Measurements from ENCODE around the gene ZNF37A.
"Not testable (repeated sequence)": the region's sequence is repeated elsewhere in the genome, so short reads cannot be mapped to it uniquely, and the experiment has no call there.

ZNF37A gene

DNA sequence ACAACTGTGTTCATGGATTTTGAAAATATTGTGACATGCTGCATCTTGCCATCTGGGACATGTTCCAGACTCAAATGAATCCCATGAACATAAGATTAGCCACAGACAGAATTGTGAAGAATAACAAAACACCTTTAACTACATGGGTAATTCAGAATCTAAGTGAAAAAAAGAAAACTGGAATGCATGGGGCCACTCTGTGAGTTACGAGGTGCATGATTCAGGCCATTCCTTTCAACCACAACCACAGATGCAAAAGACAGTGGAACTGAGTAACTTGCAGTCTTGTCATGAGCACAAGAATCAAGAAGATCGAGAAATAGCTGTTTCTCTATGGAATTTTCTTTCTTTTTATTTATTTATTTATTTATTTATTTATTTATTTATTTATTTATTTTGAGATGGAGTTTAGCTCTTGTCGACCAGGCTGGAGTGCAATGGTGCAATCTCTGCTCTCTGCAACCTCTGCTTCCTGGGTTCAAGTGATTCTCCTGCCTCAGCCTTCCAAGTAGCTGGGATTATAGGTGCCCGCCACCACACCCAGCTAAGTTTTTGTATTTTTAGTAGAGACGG lies 56.8 kb downstream of the ZNF37A start:
- DNase-seq, result not testable (repeated sequence)

DNA sequence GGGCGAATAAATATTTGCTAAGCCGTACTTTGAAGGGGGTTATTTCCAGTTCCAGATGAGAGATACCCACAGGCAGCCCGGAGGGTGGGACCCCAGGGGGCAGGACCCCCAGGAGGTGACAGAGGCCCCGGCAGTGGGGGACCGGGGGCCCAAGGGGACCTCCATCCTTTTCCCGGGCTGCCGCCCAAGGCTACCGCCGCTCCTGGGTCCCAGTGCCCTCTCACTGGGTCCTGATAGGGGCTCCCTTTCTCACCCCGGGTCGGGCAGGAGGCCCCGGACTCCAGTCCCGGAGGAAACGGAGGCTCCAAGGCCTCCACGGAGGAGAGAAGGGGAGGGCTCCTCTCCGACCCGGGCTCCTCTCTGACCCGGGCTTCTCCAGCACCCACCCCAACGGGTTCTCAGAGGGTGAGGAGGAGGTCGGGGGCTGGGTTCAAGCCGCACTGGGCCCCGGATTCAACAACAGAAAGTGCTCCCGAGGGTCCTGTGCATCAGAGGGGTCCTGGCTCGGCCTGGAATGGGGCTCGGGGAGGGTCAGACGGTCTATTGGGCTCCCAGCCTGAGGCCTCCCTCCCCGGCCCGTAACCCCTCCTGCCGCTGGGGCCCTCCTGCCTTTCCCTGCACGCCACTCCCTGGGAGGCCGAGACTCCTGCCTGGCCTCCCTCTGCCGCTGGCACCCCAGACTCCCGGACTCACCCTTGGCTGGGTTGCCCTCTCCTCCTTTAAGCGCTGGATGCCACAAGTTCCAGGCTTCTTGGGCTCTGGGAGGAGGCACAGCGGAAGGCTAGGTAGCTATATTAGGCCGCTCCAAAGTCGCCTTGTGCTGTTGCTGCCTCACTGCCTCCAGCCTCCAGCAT lies 62.5 kb downstream of the ZNF37A start:
- no peak for DNase-seq

DNA sequence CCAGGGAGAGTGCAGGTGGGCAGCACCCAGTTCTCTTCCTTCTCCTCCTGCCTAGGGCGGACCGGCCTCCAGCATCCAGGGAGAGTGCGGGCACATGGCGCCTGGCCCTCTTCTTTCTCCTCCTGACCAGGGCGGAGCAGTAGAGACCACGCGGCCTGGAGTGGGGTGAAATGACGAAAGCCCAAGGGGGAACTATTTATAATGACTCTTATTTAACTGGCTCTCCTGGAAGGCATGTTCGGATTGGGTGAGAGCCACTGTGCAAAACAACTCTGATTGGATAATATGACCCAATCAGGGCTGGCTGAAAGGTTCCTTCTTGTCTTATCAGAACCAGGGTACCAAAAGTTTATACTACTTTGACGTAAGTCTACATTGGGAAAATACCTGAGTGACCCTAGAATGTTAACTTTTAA lies 63.1 kb downstream of the ZNF37A start:
- no peak for DNase-seq

DNA sequence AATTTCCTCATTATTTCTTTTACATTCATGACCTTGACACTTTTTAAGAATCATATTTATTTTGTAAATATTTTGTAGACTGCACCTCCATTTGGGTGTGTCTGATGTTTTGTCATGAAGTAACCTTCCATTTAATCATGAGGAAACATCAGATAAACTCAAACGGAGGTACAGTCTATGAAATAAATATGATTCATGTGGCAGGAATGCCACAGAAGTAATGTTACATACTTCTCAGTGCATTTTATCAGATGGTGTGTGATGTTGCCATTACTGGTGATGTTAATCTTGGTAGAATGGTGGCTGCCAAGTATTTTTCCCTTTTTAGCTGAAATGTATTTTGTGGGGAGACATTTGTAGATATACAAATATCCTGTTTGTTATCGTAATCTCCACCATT lies 64.9 kb downstream of the ZNF37A start:
- no peak for DNase-seq

DNA sequence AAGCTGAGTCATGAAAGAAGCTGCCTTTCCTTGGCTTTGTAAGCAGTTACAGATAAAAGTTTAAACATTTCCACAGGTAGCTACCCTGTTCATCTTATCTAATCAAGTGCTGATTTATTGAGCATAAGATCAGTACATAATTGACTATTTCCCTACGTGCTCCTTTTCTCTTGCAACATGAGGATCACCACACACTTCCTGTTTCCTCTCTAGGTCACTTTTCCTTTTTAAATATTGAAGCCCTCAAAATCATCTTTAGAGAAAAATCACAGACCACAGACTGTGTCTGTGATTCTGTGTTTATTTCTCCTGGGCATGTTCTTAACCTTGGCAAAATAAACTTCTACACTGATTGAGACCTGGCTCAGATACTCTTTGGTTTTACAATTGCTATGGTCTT lies 69.5 kb downstream of the ZNF37A start:
- DNase-seq, result no peak

DNA sequence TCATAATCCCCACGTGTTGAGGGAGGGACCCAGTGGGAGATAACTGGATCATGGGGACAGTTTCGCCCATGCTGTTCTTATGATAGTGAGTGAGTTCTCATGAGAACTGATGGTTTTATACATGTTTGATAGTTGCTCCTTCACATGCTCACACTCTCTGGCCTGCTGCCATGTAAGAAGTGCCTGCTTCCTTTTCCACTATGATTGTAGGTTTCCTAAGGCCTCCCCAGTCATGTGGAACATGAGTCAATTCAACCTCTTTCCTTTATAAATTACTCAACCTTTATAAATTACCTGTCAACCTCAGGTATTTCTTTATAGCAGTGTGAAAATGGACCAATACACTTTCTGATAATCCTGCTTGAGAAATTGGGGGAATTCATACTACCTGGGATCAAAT lies 80.2 kb downstream of the ZNF37A start:
- DNase-seq, result no peak

DNA sequence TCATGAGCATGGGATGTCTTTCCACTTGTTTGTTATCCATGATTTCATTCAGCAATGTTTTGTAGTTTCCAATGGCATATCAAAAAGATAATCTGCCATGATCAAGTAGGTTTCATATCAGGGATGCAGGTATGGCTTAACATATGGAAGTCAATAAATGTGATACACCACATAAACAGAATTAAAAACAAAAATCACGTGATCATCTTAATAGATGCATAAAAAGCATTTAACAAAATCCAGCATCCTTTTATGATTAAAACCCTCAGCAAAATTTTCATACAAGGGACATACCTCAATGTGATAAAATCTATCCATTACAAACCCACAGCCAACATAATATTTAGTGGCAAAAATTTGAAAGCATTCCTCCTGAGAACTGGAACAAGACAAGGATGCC lies 90.3 kb downstream of the ZNF37A start:
- DNase-seq, result no peak

Measured in activated gamma-delta T cell (primary cell).